Natural killer cell (primary cell): ENCODE measurements around the gene TPBGL. TPM values are rescaled to one million over a fixed set of nuclear protein-coding genes. Genes with fewer than 3 reads are reported as not detected.

Experiments
- ATAC-seq, 3 donors: fragments of 150-1000 bp in 2 of 3; fragments of 200-7000 bp in 1 of 3; cut with Tn5 transposase; 1 replicate in 1 of 3; 2 replicates in 2 of 3; pipeline ENCODE4 v1.10.0; 2021; ENCODE audit warnings: mild to moderate bottlenecking in 2 of 3, moderate library complexity in 2 of 3
- DNase-seq, 2 donors: peaks; one replicate each; pipeline versions ENCODE4 v3.0.0 to v3.0.0-alpha.2; 2013 to 2021; ENCODE audit warnings: mixed read lengths in 1 of 2
- H3K27ac ChIP-seq: one replicate; pipeline ENCODE4 v1.5.1; 2013; ENCODE audit warnings: mild to moderate bottlenecking, low read length
- H3K27me3 ChIP-seq: one replicate; pipeline ENCODE4 v1.6.1; 2013; ENCODE audit warnings: low read length; ENCODE audit not compliant: control insufficient read depth, insufficient read depth
- H3K36me3 ChIP-seq: one replicate; pipeline ENCODE4 v1.6.1; 2013; ENCODE audit warnings: low read length; ENCODE audit not compliant: control insufficient read depth, insufficient read depth
- H3K4me1 ChIP-seq: one replicate; pipeline ENCODE4 v1.6.1; 2013; ENCODE audit warnings: low read length; ENCODE audit not compliant: control insufficient read depth, insufficient read depth
- H3K4me3 ChIP-seq: one replicate; pipeline ENCODE4 v1.5.1; 2013; ENCODE audit warnings: low read length
- H3K9me3 ChIP-seq: one replicate; pipeline ENCODE4 v1.6.1; 2013; ENCODE audit warnings: low read length; ENCODE audit not compliant: control insufficient read depth, insufficient read depth
- H3K27ac Mint-ChIP-seq, 2 donors: one replicate each; pipeline ENCODE4 v1.8.0; 2022; ENCODE audit warnings: mild to moderate bottlenecking in 2 of 2, mixed read lengths in 2 of 2, moderate library complexity in 1 of 2
- H3K27me3 Mint-ChIP-seq, 2 donors: one replicate each; pipeline ENCODE4 v1.8.0; 2022; ENCODE audit warnings: low read depth in 2 of 2, mixed read lengths in 2 of 2
- H3K36me3 Mint-ChIP-seq: one replicate; pipeline ENCODE4 v1.8.0; 2022; ENCODE audit warnings: mixed read lengths
- H3K4me1 Mint-ChIP-seq, 2 donors: one replicate each; pipeline ENCODE4 v1.8.0; 2022; ENCODE audit warnings: mixed read lengths in 2 of 2
- H3K4me3 Mint-ChIP-seq: one replicate; pipeline ENCODE4 v1.8.0; 2022; ENCODE audit warnings: mild to moderate bottlenecking, moderate library complexity, mixed read lengths
- H3K9me3 Mint-ChIP-seq, 2 donors: one replicate each; pipeline ENCODE4 v1.8.0; 2022; ENCODE audit warnings: mixed read lengths in 2 of 2
- CTCF ChIP-seq: fragments of 200-600 bp; IDR thresholded peaks from one replicate; pipeline ENCODE4 v1.8.0; 2022; ENCODE audit warnings: antibody characterized with exemption
- WGBS: methylation state at CpG from one replicate; pipeline ENCODE4 v1.1.7; 2013; ENCODE audit warnings: missing lambda C conversion rate; ENCODE audit not compliant: insufficient coverage; 5-methylcytosine and 5-hydroxymethylcytosine counted together
- intact Hi-C: fragments of 100-400 bp; cut with micrococcal nuclease; formaldehyde crosslinking; loops from one replicate; pipeline ENCODE4 v1.14.2; 2022
- total RNA-seq, 4 donors: library from RNA; stranded (reverse); fragments of 120-200 nt in 1 of 4; gene quantifications; one replicate each; pipeline versions ENCODE4 v1.2.3 to v1.2.4, GENCODE V29; 2013 to 2022

Gene TPBGL
- total RNA-seq, 3 donors from 2014 or later (not counting 1 experiment from before 2014, with no cell fraction given): 0.34 to 0.75 (median 0.45) TPM

DNA sequence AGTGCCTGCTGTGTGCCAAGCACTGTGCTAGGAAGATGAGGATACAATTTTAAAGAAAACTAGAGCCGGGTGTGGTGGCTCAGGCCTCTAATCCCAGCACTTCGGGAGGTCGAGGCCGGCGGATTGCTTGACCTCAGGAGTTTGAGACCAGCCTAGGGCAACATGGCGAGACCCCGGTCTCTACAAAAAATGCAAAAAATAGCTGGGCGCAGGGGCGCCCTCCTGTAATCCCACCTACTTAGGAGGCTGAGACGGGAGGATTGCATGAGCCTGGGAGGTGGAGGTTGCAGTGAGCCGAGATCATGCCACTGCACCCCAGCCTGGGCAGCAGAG is 8.3 kb downstream of the TPBGL start:
- ATAC-seq: no peak
- 36% methylated on average over 10 of the region's 11 CpGs for WGBS
- H3K27me3 ChIP-seq: peaks cover 2% of the 10 kb centered on the region
- Mint-ChIP-seq H3K27me3 (peaks cover 12 to 26% of the 10 kb centered on the region in 2 donors), H3K27ac (no peak overlapping the region), H3K9me3 (no peaks in the 10 kb centered on the region), H3K4me3 (no peak overlapping the region), H3K36me3 (no peaks in the 10 kb centered on the region), H3K4me1 (peaks cover 0 to 7% of the 10 kb centered on the region in 2 donors)
- H3K36me3 ChIP-seq: no peaks in the 10 kb centered on the region
- no peak for DNase-seq
- no peak overlapping the region for H3K27ac ChIP-seq
- no peak overlapping the region for H3K4me3 ChIP-seq
- no peaks in the 10 kb centered on the region for H3K9me3 ChIP-seq
- TF ChIP-seq CTCF: peak; percentile 56
- H3K4me1 ChIP-seq: peaks cover 3% of the 10 kb centered on the region
- intact Hi-C loops: loop anchor here (1.0 kb wide), 3 partner anchors 109 to 320 kb away; no protein-coding TSS in a partner anchor

GRCh38 chr11:75249704-75250103 is 9.1 kb downstream of the TPBGL start:
- DNase-seq: no peak
- peaks cover 9 to 26% of the 10 kb centered on the region in 2 donors for H3K27me3 Mint-ChIP-seq

DNA sequence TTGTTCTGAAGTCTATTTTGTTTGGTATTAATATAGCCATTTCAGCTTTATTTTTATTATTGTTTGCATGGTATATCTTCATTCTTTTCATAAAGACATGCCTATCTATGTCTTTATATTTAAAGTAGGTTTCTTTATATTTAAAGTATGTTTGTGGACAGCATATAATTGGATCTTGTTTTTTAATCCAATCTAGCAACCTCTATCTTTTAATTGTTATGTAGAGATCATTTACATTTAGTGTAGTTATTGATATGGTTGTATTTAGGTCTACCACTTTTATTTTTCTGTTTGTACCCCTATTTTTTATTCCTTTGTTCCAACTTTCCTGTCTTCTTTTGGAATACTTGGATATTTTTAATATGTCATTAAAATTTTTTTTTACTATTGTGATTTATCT is 13.8 kb downstream of the TPBGL start:
- Histone ChIP-seq H3K4me3 (no peak overlapping the region), H3K36me3 (no peaks in the 10 kb centered on the region), H3K27me3 (peaks cover 2% of the 10 kb centered on the region), H3K27ac (no peak overlapping the region), H3K4me1 (peaks cover 6% of the 10 kb centered on the region), H3K9me3 (no peaks in the 10 kb centered on the region)
- peaks cover under 1% of the 10 kb centered on the region in 2 donors for H3K4me1 Mint-ChIP-seq
- no peak for ATAC-seq
- H3K27me3 Mint-ChIP-seq: peaks cover 7 to 18% of the 10 kb centered on the region in 2 donors
- no peak overlapping the region for H3K4me3 Mint-ChIP-seq
- H3K36me3 Mint-ChIP-seq: no peaks in the 10 kb centered on the region
- no peaks in the 10 kb centered on the region for H3K9me3 Mint-ChIP-seq
- no peak overlapping the region for H3K27ac Mint-ChIP-seq
- TF ChIP-seq CTCF: no peak
- intact Hi-C loops: no loop called here
- no peak for DNase-seq

More at GRCh38 chr11:75249704-75250103, 9.1 kb downstream of the TPBGL start:
- Histone ChIP-seq H3K4me1 (peaks cover 3% of the 10 kb centered on the region), H3K27me3 (peaks cover 2% of the 10 kb centered on the region), H3K4me3 (no peak overlapping the region), H3K9me3 (no peaks in the 10 kb centered on the region), H3K27ac (no peak overlapping the region), H3K36me3 (no peaks in the 10 kb centered on the region)
- H3K36me3 Mint-ChIP-seq: no peaks in the 10 kb centered on the region
- TF ChIP-seq CTCF: no peak
- no peak overlapping the region for H3K27ac Mint-ChIP-seq
- no peak for ATAC-seq
- 71% methylated on average over 3 of the region's 3 CpGs for WGBS
- intact Hi-C loops: no loop called here
- H3K4me3 Mint-ChIP-seq: no peak overlapping the region
- H3K9me3 Mint-ChIP-seq: no peaks in the 10 kb centered on the region
- H3K4me1 Mint-ChIP-seq: peaks cover 0 to 7% of the 10 kb centered on the region in 2 donors

GRCh38 chr11:75260396-75261170 is 20.0 kb downstream of the TPBGL start:
- TF ChIP-seq CTCF: no peak
- H3K27me3 ChIP-seq: no peaks in the 10 kb centered on the region
- H3K9me3 ChIP-seq: no peaks in the 10 kb centered on the region
- Mint-ChIP-seq H3K4me1 (peaks cover 45 to 52% of the 10 kb centered on the region in 2 donors), H3K9me3 (no peaks in the 10 kb centered on the region), H3K4me3 (peak overlapping the region; percentile 28), H3K36me3 (no peaks in the 10 kb centered on the region), H3K27ac (peak overlapping the region; percentile 74 to 93), H3K27me3 (peaks cover 5 to 7% of the 10 kb centered on the region in 2 donors)
- peaks cover 3% of the 10 kb centered on the region for H3K36me3 ChIP-seq
- H3K27ac ChIP-seq: peak overlapping the region; percentile 52
- DNase-seq: no peak
- WGBS: 79% methylated on average over 10 of the region's 10 CpGs
- no peak overlapping the region for H3K4me3 ChIP-seq
- intact Hi-C loops: no loop called here
- peaks cover 62% of the 10 kb centered on the region for H3K4me1 ChIP-seq
- ATAC-seq: peak in 1 of 3 donors; percentile 2
